Measurements from ENCODE around the gene PARD3.

DNA sequence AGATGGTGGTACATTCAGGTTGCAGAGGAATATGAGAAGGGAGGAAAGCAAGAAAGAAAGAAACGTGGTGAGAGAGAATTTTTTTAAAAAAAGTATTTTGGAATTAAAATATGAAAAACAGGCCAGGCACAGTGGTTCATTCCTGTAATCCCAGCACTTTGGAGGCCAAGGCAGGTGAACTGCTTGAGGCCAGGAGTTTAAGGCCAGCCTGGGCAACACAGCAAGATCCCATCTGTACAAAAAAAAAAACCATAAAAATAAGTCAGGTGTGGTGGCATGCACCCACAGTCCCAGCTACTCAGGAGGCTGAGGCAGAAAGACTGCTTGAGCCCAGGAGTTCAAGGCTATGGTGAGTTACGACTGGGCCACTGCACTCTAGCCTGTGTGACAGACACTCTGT is 112.1 kb downstream of the PARD3 start:
- no peak for TF ChIP-seq POLR2A (IDR thresholded peaks at IDR 0.05)
- TF ChIP-seq, protein P1, sequence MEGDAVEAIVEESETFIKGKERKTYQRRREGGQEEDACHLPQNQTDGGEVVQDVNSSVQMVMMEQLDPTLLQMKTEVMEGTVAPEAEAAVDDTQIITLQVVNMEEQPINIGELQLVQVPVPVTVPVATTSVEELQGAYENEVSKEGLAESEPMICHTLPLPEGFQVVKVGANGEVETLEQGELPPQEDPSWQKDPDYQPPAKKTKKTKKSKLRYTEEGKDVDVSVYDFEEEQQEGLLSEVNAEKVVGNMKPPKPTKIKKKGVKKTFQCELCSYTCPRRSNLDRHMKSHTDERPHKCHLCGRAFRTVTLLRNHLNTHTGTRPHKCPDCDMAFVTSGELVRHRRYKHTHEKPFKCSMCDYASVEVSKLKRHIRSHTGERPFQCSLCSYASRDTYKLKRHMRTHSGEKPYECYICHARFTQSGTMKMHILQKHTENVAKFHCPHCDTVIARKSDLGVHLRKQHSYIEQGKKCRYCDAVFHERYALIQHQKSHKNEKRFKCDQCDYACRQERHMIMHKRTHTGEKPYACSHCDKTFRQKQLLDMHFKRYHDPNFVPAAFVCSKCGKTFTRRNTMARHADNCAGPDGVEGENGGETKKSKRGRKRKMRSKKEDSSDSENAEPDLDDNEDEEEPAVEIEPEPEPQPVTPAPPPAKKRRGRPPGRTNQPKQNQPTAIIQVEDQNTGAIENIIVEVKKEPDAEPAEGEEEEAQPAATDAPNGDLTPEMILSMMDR (IDR thresholded peaks at IDR 0.05), result no peak
- no peak for TF ChIP-seq EP300 (IDR thresholded peaks at IDR 0.05)
